ENCODE data around the gene PIGU.

PIGU gene

DNA sequence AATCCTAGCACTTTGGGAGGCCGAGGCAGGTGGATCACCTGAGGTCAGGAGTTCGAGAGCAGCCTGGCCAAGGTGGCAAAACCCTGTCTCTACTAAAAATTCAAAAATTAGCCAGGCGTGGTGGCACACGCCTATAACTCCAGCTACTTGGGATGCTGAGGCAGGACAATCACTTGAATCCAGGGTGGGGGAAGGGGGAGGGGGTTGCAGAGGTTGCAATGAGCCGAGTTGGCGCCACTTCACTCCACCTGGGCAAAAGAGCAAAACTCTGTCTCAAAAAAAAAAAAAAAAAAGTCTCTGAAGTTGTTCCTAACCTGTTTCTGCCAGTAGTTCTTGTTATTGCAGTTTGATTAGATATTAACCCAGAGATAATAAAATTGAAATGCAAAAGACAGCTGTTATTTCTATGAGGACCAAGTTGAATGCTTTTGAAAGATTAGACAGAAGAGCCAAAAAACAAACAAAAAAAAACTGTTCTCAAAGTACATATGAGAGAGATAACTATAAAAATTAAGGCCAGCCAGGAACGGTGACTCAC lies 22.6 kb downstream of the PIGU start:
- no peak for DNase-seq

DNA sequence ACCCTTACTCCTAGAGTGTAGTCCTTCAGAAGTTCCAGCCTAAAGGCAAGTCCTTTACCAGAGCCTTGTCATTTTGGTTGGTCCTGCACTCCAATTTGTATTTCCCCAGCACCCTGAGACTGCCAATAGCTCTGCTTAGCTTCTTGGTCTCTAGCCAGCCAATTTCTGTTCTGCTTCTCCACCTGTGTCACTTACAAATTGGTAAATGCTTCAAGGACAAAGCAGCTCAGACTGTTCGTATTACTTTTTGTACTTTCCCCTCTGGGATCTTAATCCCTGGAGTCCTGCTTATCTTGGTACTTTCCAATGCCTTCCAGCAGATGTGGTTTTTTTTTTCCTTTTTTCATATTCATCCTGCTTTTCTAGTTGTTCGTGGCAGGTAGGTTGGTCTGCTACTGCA lies 25.7 kb downstream of the PIGU start:
- no peak for DNase-seq

DNA sequence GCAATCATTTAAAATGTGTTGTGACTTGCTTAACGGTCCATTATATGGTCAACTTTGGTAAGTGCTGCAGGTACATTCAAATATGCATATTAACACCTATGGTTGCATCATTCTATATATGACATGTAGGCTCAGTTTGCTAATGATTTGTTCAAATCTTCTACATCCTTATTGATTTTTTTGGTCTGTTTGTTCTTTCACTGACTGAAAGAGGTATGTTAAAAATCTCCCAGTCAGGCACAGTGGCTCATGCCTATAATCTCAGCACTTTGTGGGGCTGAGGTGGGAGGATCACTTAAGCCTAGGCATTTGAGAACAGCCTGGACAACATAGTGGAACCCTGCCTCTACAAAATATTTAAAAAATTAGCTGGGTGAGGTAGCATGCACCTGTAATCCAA lies 29.2 kb downstream of the PIGU start:
- no peak for DNase-seq

DNA sequence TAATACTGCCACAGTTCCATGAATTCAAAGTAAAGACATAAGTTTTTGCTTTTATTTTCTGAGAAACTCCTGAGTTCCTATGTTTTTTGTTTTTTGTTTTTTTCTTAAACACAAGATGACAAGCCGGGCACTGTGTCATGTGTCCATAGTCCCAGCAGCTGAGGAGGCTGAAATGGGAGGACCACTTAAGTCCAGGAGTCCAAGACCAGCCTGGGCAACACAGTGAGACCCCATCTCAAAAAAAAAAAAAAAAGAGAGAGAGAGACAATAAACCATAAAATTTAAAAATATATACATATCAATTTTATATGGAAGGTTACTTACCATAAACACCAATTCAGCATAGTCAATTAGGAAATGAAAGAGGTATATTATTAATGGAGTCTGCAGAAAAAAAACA lies 31.9 kb downstream of the PIGU start:
- DNase-seq = no peak

DNA sequence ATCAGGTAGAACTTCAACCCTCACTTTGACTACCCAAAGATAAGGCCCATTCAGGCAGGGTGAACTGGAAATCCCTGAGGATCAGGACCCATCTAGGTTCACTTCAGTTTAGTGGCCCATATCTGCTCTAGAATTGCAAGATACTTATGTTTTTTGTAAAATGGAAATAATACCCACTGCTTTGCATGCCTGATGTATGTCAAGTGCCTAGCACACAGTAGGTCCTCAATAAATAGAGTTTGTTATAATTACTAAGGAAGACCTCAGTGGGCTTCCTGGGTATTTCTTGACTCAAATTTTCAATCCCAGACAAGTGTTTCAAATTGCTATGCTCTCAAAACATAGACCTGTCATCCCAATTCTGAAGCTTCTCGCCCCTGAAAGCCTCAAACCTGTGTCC lies 32.5 kb downstream of the PIGU start:
- DNase-seq = no peak

DNA sequence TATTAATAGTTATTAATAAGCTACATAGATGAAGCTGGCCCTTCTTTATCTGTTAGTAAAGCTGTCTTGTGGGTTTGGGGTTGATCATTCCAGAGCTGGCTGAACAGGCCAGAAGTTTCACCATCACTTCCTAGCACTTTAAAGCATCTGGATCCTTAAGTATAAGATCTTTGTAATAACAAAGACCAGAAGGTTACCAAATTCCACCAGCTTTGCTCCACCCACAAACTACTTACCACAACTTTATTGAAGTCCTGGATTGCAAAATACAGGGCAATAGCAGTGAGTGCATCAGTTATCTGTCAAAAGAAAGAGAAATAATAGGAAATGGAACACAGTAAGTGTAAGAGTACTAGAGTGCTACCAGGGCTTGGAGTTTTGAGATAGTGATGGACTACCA lies 33.0 kb downstream of the PIGU start:
- no peak for DNase-seq

- no peak for DNase-seq
Observed at GRCh38 chr20:34642009-34642408, 34.9 kb downstream of the PIGU start.

GRCh38 chr20:34639755-34640222 lies 37.1 kb downstream of the PIGU start:
- DNase-seq = peak; percentile 98

- no peak for DNase-seq
Observed at GRCh38 chr20:34638532-34638931, 38.4 kb downstream of the PIGU start.

DNA sequence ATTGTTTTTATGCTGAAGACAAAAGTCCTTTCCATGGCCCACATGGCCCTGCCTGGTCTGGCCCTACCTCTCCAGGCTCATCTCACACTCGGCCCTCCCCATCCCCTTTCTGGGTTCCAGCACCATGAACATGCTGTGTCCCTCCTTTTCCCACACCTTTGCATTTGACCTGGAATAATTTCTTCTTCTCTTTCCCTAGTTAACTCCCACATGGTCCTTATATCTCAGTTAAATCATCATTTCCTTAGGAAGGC lies 38.9 kb downstream of the PIGU start:
- no peak for DNase-seq

DNA sequence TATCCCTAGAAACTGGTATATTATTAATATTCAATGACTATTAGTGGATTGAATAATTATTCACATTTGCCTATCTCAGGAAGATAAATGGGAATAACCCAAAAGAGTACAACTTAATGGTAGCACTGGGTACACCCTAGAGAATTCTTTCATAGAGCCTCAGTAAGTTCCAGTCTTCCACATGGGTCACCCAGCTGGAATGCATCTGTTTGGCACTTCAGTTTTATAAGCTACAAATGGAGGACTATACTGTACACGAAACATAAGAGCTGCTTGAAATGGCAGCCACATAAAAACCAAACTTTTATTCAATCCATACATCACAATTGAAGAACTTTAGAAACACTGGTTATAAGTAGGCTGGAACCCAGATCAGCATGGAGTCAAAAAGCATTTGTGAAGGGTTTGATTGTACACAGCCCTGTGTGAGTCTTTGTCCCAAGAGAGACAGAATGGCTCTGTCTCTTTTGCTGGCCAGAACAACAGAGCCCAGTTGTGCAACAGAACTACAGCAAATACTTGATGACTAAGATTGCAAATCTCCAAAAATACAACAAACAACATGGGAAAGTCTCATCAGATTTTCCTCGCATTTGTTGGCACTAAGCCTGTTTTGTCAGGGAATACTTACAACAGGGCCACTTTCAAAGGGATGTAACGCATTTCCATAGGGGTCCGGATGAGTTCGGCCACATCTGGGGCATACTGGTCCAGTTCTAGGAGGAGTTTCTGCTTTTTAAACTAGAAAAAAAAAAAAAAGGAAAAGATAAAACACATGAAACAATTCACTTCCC lies 39.5 kb downstream of the PIGU start:
- DNase-seq = no peak

DNA sequence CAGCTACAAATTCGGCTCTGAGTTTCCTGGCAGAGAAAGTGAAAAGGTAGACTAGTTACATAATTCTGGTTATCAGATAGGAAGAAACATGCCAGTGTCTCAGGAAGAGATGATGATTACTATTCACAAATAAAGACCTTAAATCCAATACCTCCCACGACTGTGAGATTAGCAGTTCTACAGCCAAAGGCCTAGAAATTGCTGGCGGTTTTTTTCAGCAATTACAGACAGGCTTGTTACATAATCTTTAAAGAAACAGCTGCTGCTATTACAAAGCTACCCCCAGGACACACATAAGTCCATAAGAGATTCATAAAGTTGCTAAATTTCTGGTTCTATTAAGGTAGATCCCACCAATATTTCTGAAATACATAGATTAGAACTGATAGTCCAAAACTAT lies 40.2 kb downstream of the PIGU start:
- DNase-seq = peak; percentile 48

GRCh38 chr20:34634392-34634791 lies 42.5 kb downstream of the PIGU start:
- DNase-seq = no peak

GRCh38 chr20:34632870-34633452 lies 43.9 kb downstream of the PIGU start:
- DNase-seq = no peak

DNA sequence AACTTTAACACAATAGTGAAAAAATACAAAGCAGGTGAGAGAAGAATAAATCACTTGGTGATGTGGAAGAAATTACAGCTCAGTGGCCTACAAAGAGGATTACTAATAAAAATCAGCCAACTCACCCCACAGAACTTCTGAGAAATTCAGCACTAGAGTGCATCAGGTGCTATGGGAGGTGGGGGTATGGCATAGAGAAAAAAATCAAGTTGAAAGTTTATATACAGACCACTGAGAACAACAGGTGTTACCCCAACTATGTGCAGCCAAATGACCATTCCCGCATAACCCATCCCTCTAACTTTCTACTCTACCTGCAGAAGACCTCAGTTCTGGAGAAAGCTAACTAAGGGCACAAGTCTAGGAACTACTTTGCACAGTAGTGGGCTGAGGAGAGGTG lies 47.0 kb downstream of the PIGU start:
- peak; percentile 14 for DNase-seq

DNA sequence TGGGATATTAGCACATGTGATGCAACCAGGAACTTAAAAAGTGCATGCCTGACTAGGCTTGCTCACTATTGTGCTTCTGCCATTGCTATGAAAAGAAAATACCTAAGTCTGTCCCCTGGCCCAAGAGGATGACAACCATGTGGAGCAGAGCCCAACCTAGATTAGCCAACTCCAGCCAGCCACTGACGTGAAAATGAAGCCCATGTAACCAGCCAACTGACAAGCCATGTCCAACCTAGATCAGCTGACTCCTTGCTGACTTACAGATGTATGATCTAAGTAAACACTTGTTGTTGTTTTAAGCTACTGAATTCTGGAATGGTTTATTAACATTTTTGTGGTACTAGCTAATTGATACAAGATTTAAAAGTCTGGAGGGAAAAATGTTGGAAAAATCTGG lies 47.5 kb downstream of the PIGU start:
- DNase-seq = peak; percentile 69

- no peak for DNase-seq
Observed at GRCh38 chr20:34628026-34628425, 48.9 kb downstream of the PIGU start.

GRCh38 chr20:34627458-34627857 lies 49.4 kb downstream of the PIGU start:
- DNase-seq = peak; percentile 40

- DNase-seq = no peak
Observed at GRCh38 chr20:34626992-34627391, 49.9 kb downstream of the PIGU start.

- no peak for DNase-seq
Observed at GRCh38 chr20:34624629-34625028, 52.3 kb downstream of the PIGU start.

- no peak for DNase-seq
Observed at GRCh38 chr20:34622821-34623451, 54.0 kb downstream of the PIGU start.

DNA sequence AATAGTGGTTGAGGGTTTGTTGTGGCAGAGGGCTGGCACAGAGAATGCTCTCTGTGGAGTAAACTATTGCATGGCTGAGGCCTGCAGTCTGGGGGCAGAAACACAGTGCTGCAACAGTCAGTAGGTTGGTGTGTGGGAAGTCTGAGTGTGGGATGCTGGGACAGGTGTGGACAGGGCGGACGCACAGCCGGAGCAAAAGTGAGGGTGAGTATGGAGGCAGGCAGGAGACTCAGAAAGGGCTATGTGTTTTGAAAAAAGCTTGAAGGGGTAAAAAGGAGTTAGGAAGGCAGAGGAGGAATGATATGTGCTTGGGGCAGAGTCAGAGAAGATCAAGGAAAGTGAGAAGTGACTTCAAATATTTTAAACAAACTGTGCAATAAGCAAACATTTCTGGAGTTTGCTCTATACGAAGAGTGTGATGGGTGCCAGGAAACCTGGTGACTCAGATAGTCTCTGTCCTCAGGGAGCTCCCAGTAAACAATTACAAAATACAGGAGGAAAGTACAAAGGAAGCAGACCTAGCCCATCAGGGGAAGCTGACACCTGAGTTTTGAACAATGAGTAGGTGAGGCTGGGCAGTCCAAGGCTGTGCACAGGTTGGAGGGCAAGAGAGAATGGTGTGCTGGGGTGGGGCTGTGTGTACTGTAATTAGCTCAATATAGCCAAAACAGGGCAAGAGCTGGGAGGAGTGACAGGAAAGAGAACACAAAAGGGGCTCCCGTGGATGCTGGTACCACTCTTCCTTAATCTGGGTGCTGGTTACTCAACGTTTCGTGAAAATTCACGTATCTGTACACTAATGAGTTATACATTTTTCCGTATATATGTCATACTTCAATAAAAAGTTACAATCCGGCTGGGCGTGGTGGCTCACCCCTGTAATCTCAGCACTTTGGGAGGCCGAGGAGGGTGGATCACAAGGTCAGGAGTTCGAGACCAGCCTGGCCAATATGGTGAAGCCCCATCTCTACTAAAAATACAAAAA lies 55.2 kb downstream of the PIGU start:
- no peak for DNase-seq

GRCh38 chr20:34621036-34621343 lies 55.9 kb downstream of the PIGU start:
- DNase-seq = no peak

All from NCI-H82 (cell line).